Kidney (tissue), 14 donors: Measurements from ENCODE around the gene PDK2. TPM values are rescaled to one million over a fixed set of nuclear protein-coding genes. Genes with fewer than 3 reads are reported as not detected.

Source experiments
- DNase-seq, 5 donors: peaks; one replicate each; pipeline ENCODE4 v3.0.0-alpha.2; 2013 to 2020
- FAIRE-seq: peaks from 2 replicates; lab custom pipeline; 2012; peaks lifted over from hg19 to GRCh38; lab: Jason Lieb, UNC
- H3K27ac ChIP-seq, 2 donors: one replicate each; pipeline ENCODE4 v1.7.0; 2013; ENCODE audit warnings: low read depth in 2 of 2, low read length in 2 of 2, inconsistent platforms in 1 of 2
- H3K27me3 ChIP-seq: one replicate; pipeline ENCODE4 v1.7.1; 2013; ENCODE audit warnings: low read length, inconsistent platforms; ENCODE audit not compliant: control insufficient read depth, insufficient read depth
- H3K36me3 ChIP-seq, 3 donors: one replicate each; pipeline versions ENCODE4 v1.7.0 to v1.7.1; 2013; ENCODE audit warnings: low read length in 3 of 3, control low read depth in 1 of 3, inconsistent platforms in 1 of 3; ENCODE audit not compliant: insufficient read depth in 3 of 3, control insufficient read depth in 2 of 3
- H3K4me1 ChIP-seq, 3 donors: one replicate each; pipeline versions ENCODE4 v1.7.0 to v1.7.1; 2013; ENCODE audit warnings: low read length in 3 of 3, inconsistent platforms in 1 of 3, low read depth in 1 of 3; ENCODE audit not compliant: control insufficient read depth in 2 of 3, insufficient read depth in 2 of 3
- H3K4me3 ChIP-seq, 3 donors: one replicate each; pipeline versions ENCODE4 v1.7.0 to v1.8.1; 2013; ENCODE audit warnings: low read length in 3 of 3, control low read depth in 1 of 3, inconsistent platforms in 1 of 3
- H3K9ac ChIP-seq, 3 donors: one replicate each; pipeline versions ENCODE4 v1.7.0 to v1.7.1; 2013; ENCODE audit warnings: low read length in 3 of 3, control low read depth in 1 of 3, inconsistent platforms in 1 of 3
- H3K9me3 ChIP-seq, 3 donors: one replicate each; pipeline versions ENCODE4 v1.7.0 to v1.7.1; 2013; ENCODE audit warnings: low read length in 3 of 3, control low read depth in 1 of 3, inconsistent platforms in 1 of 3; ENCODE audit not compliant: control insufficient read depth in 2 of 3, insufficient read depth in 1 of 3
- CTCF ChIP-seq: IDR thresholded peaks from 3 replicates; pipeline ENCODE4 v1.5.1; 2012; ENCODE audit warnings: mild to moderate bottlenecking, moderate library complexity, borderline replicate concordance; ENCODE audit not compliant: insufficient read depth; ENCODE audit errors: extremely low read depth
- intact Hi-C: fragments of 100-400 bp; cut with DNase I; formaldehyde crosslinking; loops from one replicate; pipeline ENCODE4 v1.11.1; 2022
- polyA plus RNA-seq: library from polyadenylated mRNA; stranded (reverse); fragments of 350-450 nt; fragmentation: Illumina TruSeq; extraction: RNeasy Lipid Tissue Mini Kit (QIAGEN cat#74804); gene quantifications from one replicate; pipeline ENCODE4 v1.2.3, GENCODE V29; 2014; ENCODE audit warnings: low read depth, low replicate concordance; ENCODE audit not compliant: insufficient read depth
- total RNA-seq: library from RNA; stranded (reverse); fragmentation: NEBNext Ultra II Directional; extraction: Animal tissue kit (Norgen Biotek cat#: 25700); gene quantifications from one replicate; pipeline ENCODE4 v1.2.1, GENCODE V29; 2021
- donor health status: control.
- donor health status: control.
- donor health status: control.
- donor health status: control.
- donor health status: control.
- donor health status: DM: yes; HTN: yes; CAD: no.
- donor health status: Normal renal cell carcinoma (clear cell type).

PDK2 gene
- total and polyA plus RNA-seq, 2 donors from 2014 or later, result 41.9 to 121 TPM

DNA sequence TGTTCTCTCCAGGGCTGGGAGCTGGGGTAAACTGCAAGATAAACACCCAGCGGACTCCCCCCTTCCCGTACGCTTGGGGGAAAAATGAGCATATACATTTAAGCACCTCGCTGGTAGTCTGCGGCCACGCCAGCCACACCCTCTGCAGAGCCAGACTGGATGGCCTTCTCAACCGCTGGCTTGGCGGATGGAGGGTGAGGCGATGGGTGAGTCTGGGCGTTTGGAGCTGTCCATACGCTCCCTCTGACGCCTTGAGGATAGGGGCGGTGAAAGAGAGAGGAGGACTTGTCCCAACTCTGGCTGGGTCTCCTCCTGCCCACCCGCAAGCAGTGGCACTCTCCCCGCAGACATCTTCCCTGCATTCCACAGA lies 38.2 kb upstream of the PDK2 start:
- DNase-seq (peak in 1 of 5 donors; percentile 74), FAIRE-seq (no peak)
- peak overlapping the region; percentile 56 to 81 (median 59) for H3K4me3 ChIP-seq
- H3K4me1 ChIP-seq, result peaks cover 9 to 57% (median 53%) of the 10 kb centered on the region in 3 donors
- intact Hi-C loops, result no loop called here
- peak overlapping the region; percentile 15 to 82 (median 28) for H3K9ac ChIP-seq
- no peaks in the 10 kb centered on the region for H3K36me3 ChIP-seq
- no peak for TF ChIP-seq CTCF
- no peaks in the 10 kb centered on the region for H3K27me3 ChIP-seq
- no peaks in the 10 kb centered on the region for H3K9me3 ChIP-seq
- H3K27ac ChIP-seq, result peak overlapping the region; percentile 91 to 94

DNA sequence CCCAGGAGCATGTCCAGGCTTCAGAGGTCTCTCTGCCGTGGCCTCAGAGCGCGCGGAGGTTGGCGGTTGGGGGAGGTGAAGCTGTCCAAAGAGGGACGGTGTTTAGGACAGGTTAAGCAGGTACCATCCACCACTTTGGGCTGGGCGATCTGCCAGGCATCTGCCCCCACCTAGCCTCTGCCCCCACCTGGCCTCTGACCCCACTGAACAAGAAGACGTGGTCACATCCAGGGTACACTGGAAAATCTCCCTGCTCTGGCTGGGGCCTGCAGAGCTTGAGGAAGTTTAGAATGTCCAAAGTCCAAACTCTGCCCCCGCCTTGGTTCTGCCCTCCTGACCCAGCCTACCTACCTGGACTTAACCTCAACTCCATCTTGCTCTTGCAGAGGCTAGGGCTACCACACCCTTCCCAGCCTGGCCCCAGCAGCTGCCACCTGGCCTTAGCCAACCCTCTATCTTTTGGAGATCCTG lies 37.6 kb upstream of the PDK2 start:
- no peak for FAIRE-seq
- Histone ChIP-seq H3K4me1 (peaks cover 4 to 59% (median 59%) of the 10 kb centered on the region in 3 donors), H3K27ac (peak overlapping the region in 1 of 2 donors; percentile 91), H3K9me3 (no peaks in the 10 kb centered on the region), H3K9ac (peak overlapping the region in 1 of 3 donors; percentile 82), H3K36me3 (no peaks in the 10 kb centered on the region), H3K27me3 (no peaks in the 10 kb centered on the region), H3K4me3 (peak overlapping the region in 2 of 3 donors; percentile 59 to 81)
- DNase-seq, result peak in 2 of 5 donors; percentile 63 to 80
- TF ChIP-seq CTCF, result no peak
- intact Hi-C loops, result no loop called here

DNA sequence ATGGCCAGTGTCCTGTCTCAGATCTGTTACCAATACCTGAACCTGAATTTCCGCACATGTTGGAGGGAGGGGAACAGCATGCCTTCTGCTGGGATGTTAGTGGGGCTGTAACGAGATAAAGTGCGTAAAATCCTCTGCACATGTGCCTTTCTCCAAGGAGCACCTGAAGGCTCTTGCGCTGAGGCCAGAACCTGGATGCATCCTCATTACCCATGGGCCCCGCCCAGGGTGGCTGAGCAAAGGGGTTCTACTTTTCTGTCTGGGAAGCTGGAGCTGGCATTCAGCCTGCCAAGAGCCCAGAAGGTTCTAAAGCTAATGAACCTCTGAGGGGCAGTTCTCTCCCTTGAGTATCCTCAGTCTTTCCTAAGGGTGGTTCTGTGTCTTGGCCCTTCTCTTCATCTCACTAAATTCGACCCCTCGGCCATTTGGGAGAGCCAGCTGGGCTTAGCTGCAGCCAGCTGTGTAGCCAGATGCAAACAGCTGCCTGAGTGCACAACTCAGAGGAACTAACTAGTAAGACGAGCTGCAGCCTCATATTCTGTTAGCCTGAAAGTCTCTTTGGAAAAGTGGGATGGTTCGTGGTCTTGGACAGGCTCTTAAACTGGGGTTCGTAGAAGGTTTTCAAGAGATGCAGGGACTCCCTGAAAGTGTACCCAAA lies 36.7 kb upstream of the PDK2 start:
- Histone ChIP-seq H3K4me3 (peak overlapping the region in 1 of 3 donors; percentile 81), H3K27ac (peak overlapping the region; percentile 78 to 91), H3K9ac (peak overlapping the region in 1 of 3 donors; percentile 82), H3K27me3 (no peaks in the 10 kb centered on the region), H3K4me1 (peaks cover 0 to 62% (median 58%) of the 10 kb centered on the region in 3 donors), H3K9me3 (no peaks in the 10 kb centered on the region), H3K36me3 (no peaks in the 10 kb centered on the region)
- DNase-seq (peak; percentile 35 to 84 (median 52)), FAIRE-seq (no peak)
- intact Hi-C loops, result no loop called here
- TF ChIP-seq CTCF, result no peak
